OCI-LY1 (cell line): ENCODE data around the gene IGSF8.
"Not testable (repeated sequence)": the region's sequence is repeated elsewhere in the genome, so short reads cannot be mapped to it uniquely, and the experiment has no call there.

Experiments
- EZH2 ChIP-seq: fragments of 200-600 bp; sonication (generic), shearing (Covaris generic); IDR thresholded peaks from 2 replicates; pipeline ENCODE4 v1.8.0; 2017; ENCODE audit warnings: borderline replicate concordance, mixed run types, mild to moderate bottlenecking, antibody characterized with exemption, low read length, moderate library complexity, mixed read lengths
- TF ChIP-seq, protein P1 (sequence below): fragments of 200-600 bp; sonication (generic), shearing (Covaris generic); IDR thresholded peaks from 2 replicates; pipeline ENCODE4 v1.5.1; 2017; ENCODE audit warnings: mild to moderate bottlenecking, antibody characterized with exemption, low read length, moderate library complexity, mixed read lengths

- TF ChIP-seq, protein P1, sequence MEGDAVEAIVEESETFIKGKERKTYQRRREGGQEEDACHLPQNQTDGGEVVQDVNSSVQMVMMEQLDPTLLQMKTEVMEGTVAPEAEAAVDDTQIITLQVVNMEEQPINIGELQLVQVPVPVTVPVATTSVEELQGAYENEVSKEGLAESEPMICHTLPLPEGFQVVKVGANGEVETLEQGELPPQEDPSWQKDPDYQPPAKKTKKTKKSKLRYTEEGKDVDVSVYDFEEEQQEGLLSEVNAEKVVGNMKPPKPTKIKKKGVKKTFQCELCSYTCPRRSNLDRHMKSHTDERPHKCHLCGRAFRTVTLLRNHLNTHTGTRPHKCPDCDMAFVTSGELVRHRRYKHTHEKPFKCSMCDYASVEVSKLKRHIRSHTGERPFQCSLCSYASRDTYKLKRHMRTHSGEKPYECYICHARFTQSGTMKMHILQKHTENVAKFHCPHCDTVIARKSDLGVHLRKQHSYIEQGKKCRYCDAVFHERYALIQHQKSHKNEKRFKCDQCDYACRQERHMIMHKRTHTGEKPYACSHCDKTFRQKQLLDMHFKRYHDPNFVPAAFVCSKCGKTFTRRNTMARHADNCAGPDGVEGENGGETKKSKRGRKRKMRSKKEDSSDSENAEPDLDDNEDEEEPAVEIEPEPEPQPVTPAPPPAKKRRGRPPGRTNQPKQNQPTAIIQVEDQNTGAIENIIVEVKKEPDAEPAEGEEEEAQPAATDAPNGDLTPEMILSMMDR: not testable (repeated sequence)
- TF ChIP-seq EZH2: not testable (repeated sequence)
Measured at GRCh38 chr1:160111462-160111861, 13.0 kb upstream of the IGSF8 start.
